Tibial artery (tissue), 4 donors: ENCODE results near the gene SQSTM1.

Experiments
- DNase-seq, 2 donors: peaks; one replicate each; pipeline ENCODE4 v3.0.0-alpha.2; 2019
- H3K27ac ChIP-seq, 2 donors: fragments of 200-600 bp; sonication (generic) in 1 of 2; 1 replicate in 1 of 2; 2 replicates in 1 of 2; pipeline ENCODE4 v1.5.1; 2018 to 2019; ENCODE audit warnings: mild to moderate bottlenecking in 1 of 2
- H3K27me3 ChIP-seq, 2 donors: fragments of 200-600 bp; sonication (generic) in 1 of 2; one replicate each; pipeline versions ENCODE4 v1.5.1 to v1.6.0; 2016 to 2019
- H3K36me3 ChIP-seq, 3 donors: fragments of 200-600 bp; sonication (generic) in 2 of 3; one replicate each; pipeline ENCODE4 v1.5.1; 2016 to 2019; ENCODE audit warnings: mild to moderate bottlenecking in 2 of 3
- H3K4me1 ChIP-seq, 4 donors: fragments of 200-600 bp; sonication (generic) in 2 of 4; 1 replicate in 3 of 4; 2 replicates in 1 of 4; pipeline ENCODE4 v1.5.1; 2016 to 2019
- H3K4me3 ChIP-seq, 2 donors: fragments of 200-600 bp; sonication (generic) in 1 of 2; 1 replicate in 1 of 2; 2 replicates in 1 of 2; pipeline ENCODE4 v1.5.1; 2018 to 2019; ENCODE audit warnings: mild to moderate bottlenecking in 2 of 2
- H3K9me3 ChIP-seq, 3 donors: fragments of 200-600 bp; sonication (generic) in 1 of 3; one replicate each; pipeline ENCODE4 v1.5.1; 2016 to 2019
- CTCF ChIP-seq, 2 experiments: fragments of 200-600 bp in 1 of 2; fragments of 450-650 bp in 1 of 2; IDR thresholded peaks; one replicate each; pipeline ENCODE4 v1.5.1; 2017 to 2019; ENCODE audit warnings: antibody characterized with exemption in 2 of 2, mild to moderate bottlenecking in 1 of 2, moderate library complexity in 1 of 2
- intact Hi-C: fragments of 100-400 bp; cut with DNase I; formaldehyde crosslinking; loops from one replicate; pipeline ENCODE4 v1.15.0; 2023; ENCODE audit warnings: low total_unique reads

Gene SQSTM1

GRCh38 chr5:179854356-179854755, 33.7 kb downstream of the SQSTM1 start:
- no peak overlapping the region for H3K4me3 ChIP-seq
- no peak for TF ChIP-seq CTCF (IDR thresholded peaks at IDR 0.05)
- H3K4me1 ChIP-seq = peaks cover 0 to 37% (median 12%) of the 10 kb centered on the region in 4 donors
- DNase-seq = no peak
- no peaks in the 10 kb centered on the region for H3K9me3 ChIP-seq
- H3K27me3 ChIP-seq = no peaks in the 10 kb centered on the region
- H3K36me3 ChIP-seq = peaks cover 40 to 44% (median 40%) of the 10 kb centered on the region in 3 donors
- peak overlapping the region; percentile 43 to 66 for H3K27ac ChIP-seq
- intact Hi-C loops = no loop called here

- H3K4me1 ChIP-seq = peaks cover 0 to 44% (median 18%) of the 10 kb centered on the region in 4 donors
- no peaks in the 10 kb centered on the region for H3K9me3 ChIP-seq
- no peaks in the 10 kb centered on the region for H3K27me3 ChIP-seq
- intact Hi-C loops = loop anchor here (5.0 kb wide), 4 partner anchors 36 to 161 kb away; partner anchors contain the start of genes CANX and SQSTM1
- peak overlapping the region; percentile 91 to 95 for H3K27ac ChIP-seq
- peaks cover 12 to 18% (median 18%) of the 10 kb centered on the region in 3 donors for H3K36me3 ChIP-seq
- peak overlapping the region; percentile 88 to 93 for H3K4me3 ChIP-seq
- no peak for TF ChIP-seq CTCF (IDR thresholded peaks at IDR 0.05)
- DNase-seq = peak in 1 of 2 donors; percentile 38
Observed at GRCh38 chr5:179858241-179858585, 37.5 kb downstream of the SQSTM1 start.

- TF ChIP-seq CTCF (IDR thresholded peaks at IDR 0.05) = no peak
- Histone ChIP-seq H3K36me3 (peaks cover 17 to 22% (median 22%) of the 10 kb centered on the region in 3 donors), H3K9me3 (no peaks in the 10 kb centered on the region), H3K4me1 (peaks cover 0 to 38% (median 17%) of the 10 kb centered on the region in 4 donors), H3K27me3 (no peaks in the 10 kb centered on the region), H3K27ac (peak within 1 kb of the TSS; percentile 91 to 95), H3K4me3 (peak within 1 kb of the TSS; percentile 88 to 93)
- intact Hi-C loops = loop anchor here (5.0 kb wide), 4 partner anchors 37 to 162 kb away; partner anchors contain the start of genes CANX and SQSTM1
- peak; percentile 98 to 99 for DNase-seq
Observed at GRCh38 chr5:179858586-179859427, 38.1 kb downstream of the SQSTM1 start, which contains the start of gene MRNIP. MRNIP (minus strand) TSS chr5:179858817; CDS start chr5:179858796, 21 bp downstream.

GRCh38 chr5:179860301-179860700, 39.6 kb downstream of the SQSTM1 start:
- Histone ChIP-seq H3K4me3 (no peak overlapping the region), H3K36me3 (peaks cover 32 to 37% (median 37%) of the 10 kb centered on the region in 3 donors), H3K4me1 (peaks cover 0 to 24% (median 10%) of the 10 kb centered on the region in 4 donors), H3K27me3 (no peaks in the 10 kb centered on the region), H3K27ac (no peak overlapping the region), H3K9me3 (no peaks in the 10 kb centered on the region)
- no peak for DNase-seq
- intact Hi-C loops = no loop called here
- TF ChIP-seq CTCF (IDR thresholded peaks at IDR 0.05) = no peak

GRCh38 chr5:179862296-179862695, 41.6 kb downstream of the SQSTM1 start:
- no peak for DNase-seq
- peaks cover 32 to 56% (median 53%) of the 10 kb centered on the region in 3 donors for H3K36me3 ChIP-seq
- TF ChIP-seq CTCF (IDR thresholded peaks at IDR 0.05) = no peak

More at GRCh38 chr5:179862296-179862695, 41.6 kb downstream of the SQSTM1 start:
- intact Hi-C loops = no loop called here
- Histone ChIP-seq H3K4me3 (no peak overlapping the region), H3K27me3 (no peaks in the 10 kb centered on the region), H3K27ac (no peak overlapping the region), H3K4me1 (peaks cover 0 to 18% (median 10%) of the 10 kb centered on the region in 4 donors), H3K9me3 (no peaks in the 10 kb centered on the region)
